ENCODE data around the gene ARHGEF5. TPM values are rescaled to one million over a fixed set of nuclear protein-coding genes. Genes with fewer than 3 reads are reported as not detected.
"Not testable (repeated sequence)": the region's sequence is repeated elsewhere in the genome, so short reads cannot be mapped to it uniquely, and the experiment has no call there.

Gene ARHGEF5
- 0.82 TPM for total RNA-seq

- not testable (repeated sequence) for FAIRE-seq; DNase-seq (ENCODE audit: low spot score in 2 of 2)
These were observed at the start of gene ARHGEF5 for GRCh38 chr7:144355176-144355822. TSS of gene ARHGEF5 (plus strand) at chr7:144355402. CDS start at chr7:144362670, 7,268 bp downstream.

- not testable (repeated sequence) for FAIRE-seq; DNase-seq (ENCODE audit: low spot score in 2 of 2)
These were observed 45.5 kb upstream of the ARHGEF5 start for GRCh38 chr7:144309702-144310101.

- DNase-seq (ENCODE audit: low spot score in 2 of 2); FAIRE-seq: not testable (repeated sequence)
These were observed 44.0 kb upstream of the ARHGEF5 start for GRCh38 chr7:144311218-144311617.

GRCh38 chr7:144311872-144312469, 43.2 kb upstream of the ARHGEF5 start, which contains the start of gene OR2A1:
TSS of gene OR2A1 (plus strand) at chr7:144312419. CDS start at chr7:144318125, 5,706 bp downstream.
- DNase-seq (ENCODE audit: low spot score in 2 of 2); FAIRE-seq: not testable (repeated sequence)

GRCh38 chr7:144317537-144317936, 37.7 kb upstream of the ARHGEF5 start:
- DNase-seq (ENCODE audit: low spot score in 2 of 2); FAIRE-seq: not testable (repeated sequence)

- not testable (repeated sequence) for DNase-seq (ENCODE audit: low spot score in 2 of 2); FAIRE-seq
These were observed 35.7 kb upstream of the ARHGEF5 start for GRCh38 chr7:144319547-144319946.

- not testable (repeated sequence) for DNase-seq (ENCODE audit: low spot score in 2 of 2); FAIRE-seq
These were observed 33.5 kb upstream of the ARHGEF5 start for GRCh38 chr7:144321677-144322206.

- FAIRE-seq, result not testable (repeated sequence)
These were observed 31.8 kb upstream of the ARHGEF5 start for GRCh38 chr7:144323359-144323758.

GRCh38 chr7:144325868-144326267, 29.3 kb upstream of the ARHGEF5 start:
- FAIRE-seq; DNase-seq (ENCODE audit: low spot score in 2 of 2): not testable (repeated sequence)

More at GRCh38 chr7:144323359-144323758, 31.8 kb upstream of the ARHGEF5 start:
- DNase-seq (ENCODE audit: low spot score in 2 of 2), result not testable (repeated sequence)

GRCh38 chr7:144330044-144330443, 25.2 kb upstream of the ARHGEF5 start:
- not testable (repeated sequence) for DNase-seq (ENCODE audit: low spot score in 2 of 2); FAIRE-seq

- FAIRE-seq; DNase-seq (ENCODE audit: low spot score in 2 of 2): not testable (repeated sequence)
These were observed 23.8 kb upstream of the ARHGEF5 start for GRCh38 chr7:144331221-144331995.

GRCh38 chr7:144331996-144332288, 23.3 kb upstream of the ARHGEF5 start:
- FAIRE-seq; DNase-seq (ENCODE audit: low spot score in 2 of 2): not testable (repeated sequence)

GRCh38 chr7:144348625-144349024, 6.6 kb upstream of the ARHGEF5 start:
- DNase-seq (ENCODE audit: low spot score in 2 of 2); FAIRE-seq: not testable (repeated sequence)

- FAIRE-seq, result not testable (repeated sequence)
These were observed 3.5 kb upstream of the ARHGEF5 start for GRCh38 chr7:144351667-144352066.

GRCh38 chr7:144356185-144356584, 983 bp downstream of the ARHGEF5 start:
- DNase-seq (ENCODE audit: low spot score in 2 of 2); FAIRE-seq: not testable (repeated sequence)

More at GRCh38 chr7:144351667-144352066, 3.5 kb upstream of the ARHGEF5 start:
- not testable (repeated sequence) for DNase-seq (ENCODE audit: low spot score in 2 of 2)

- not testable (repeated sequence) for FAIRE-seq
These were observed 1.7 kb downstream of the ARHGEF5 start for GRCh38 chr7:144356860-144357259.

GRCh38 chr7:144362061-144362460, 6.9 kb downstream of the ARHGEF5 start:
- DNase-seq (ENCODE audit: low spot score in 2 of 2); FAIRE-seq: not testable (repeated sequence)

More at GRCh38 chr7:144356860-144357259, 1.7 kb downstream of the ARHGEF5 start:
- not testable (repeated sequence) for DNase-seq (ENCODE audit: low spot score in 2 of 2)

GRCh38 chr7:144365523-144365922, 10.3 kb downstream of the ARHGEF5 start:
- FAIRE-seq; DNase-seq (ENCODE audit: low spot score in 2 of 2): not testable (repeated sequence)

GRCh38 chr7:144367250-144367649, 12.0 kb downstream of the ARHGEF5 start:
- not testable (repeated sequence) for FAIRE-seq; DNase-seq (ENCODE audit: low spot score in 2 of 2)

- not testable (repeated sequence) for FAIRE-seq; DNase-seq (ENCODE audit: low spot score in 2 of 2)
These were observed 14.0 kb downstream of the ARHGEF5 start for GRCh38 chr7:144369221-144369620.
